HL-60/S4 (cell line): Measurements from ENCODE around the gene GRIA3.
"Not testable (repeated sequence)": the region's sequence is repeated elsewhere in the genome, so short reads cannot be mapped to it uniquely, and the experiment has no call there.

Experiments
- in situ Hi-C: fragments of 300-500 bp; cut with MboI; formaldehyde crosslinking; loops from 2 replicates; pipeline ENCODE4 v1.14.3; 2022; ENCODE audit warnings: low sequenced_read_pairs

GRIA3 gene

GRCh38 chrX:123271902-123272301 is 87.8 kb downstream of the GRIA3 start:
- in situ Hi-C loops: no loop called here

DNA sequence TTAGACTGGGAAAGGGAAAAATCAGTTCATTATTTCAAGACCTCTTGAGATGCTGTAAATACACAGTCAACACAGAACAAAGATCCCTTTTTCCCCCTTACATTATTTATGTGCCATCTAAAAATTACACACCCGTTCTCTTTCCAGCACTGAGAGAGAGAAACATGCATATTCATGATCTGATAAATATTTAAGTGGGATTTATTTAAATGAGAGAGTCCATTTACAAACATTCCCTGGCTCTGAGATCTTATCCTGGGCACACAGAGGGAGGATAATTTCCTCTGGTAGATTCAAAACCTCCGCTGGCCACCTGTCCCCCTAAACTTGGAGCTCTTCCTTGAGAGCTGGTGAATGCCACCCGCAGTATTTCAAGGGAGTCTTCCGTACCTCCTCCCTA is 88.6 kb downstream of the GRIA3 start:
- in situ Hi-C loops: no loop called here

DNA sequence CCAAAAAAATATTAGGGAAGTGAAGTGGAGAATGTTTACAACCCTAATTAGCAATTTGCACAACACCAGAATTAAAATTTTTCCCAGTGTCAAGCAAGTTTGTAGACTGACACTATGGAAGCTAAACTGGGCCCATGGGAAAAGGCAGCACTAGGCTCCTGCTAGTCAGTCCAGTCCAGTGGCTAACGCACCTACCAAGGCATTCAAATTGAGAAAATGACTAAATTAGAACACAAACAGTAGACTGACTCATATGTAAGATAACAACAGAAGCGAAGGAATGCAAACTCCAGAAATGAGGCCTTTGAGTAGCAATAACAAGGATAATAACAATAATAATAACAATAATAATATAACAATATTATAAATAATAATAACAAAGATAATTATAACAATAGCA is 90.7 kb downstream of the GRIA3 start:
- in situ Hi-C loops: no loop called here

- in situ Hi-C loops: no loop called here
These were observed 93.3 kb downstream of the GRIA3 start for GRCh38 chrX:123277347-123277746.

DNA sequence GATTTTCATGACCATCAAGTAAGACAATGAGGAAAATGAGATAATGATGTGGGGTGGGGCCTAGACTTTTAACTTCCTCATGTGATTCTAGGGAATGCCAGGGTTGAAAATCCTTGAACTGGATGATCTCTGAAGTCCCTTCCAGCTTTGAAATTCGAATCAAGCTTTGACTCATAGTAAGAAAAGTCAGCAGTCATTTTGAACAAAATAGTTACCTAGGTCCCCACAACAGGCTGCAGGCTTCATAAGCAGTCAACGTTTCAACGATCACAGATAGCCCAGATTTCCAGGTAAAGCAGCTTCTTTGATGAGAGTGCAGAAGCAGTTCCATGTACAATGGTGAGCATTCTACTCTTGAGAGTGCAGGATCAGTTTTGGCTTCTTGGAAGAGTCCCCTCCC is 93.7 kb downstream of the GRIA3 start:
- in situ Hi-C loops: no loop called here

- in situ Hi-C loops: no loop called here
These were observed 98.2 kb downstream of the GRIA3 start for GRCh38 chrX:123282241-123282640.

DNA sequence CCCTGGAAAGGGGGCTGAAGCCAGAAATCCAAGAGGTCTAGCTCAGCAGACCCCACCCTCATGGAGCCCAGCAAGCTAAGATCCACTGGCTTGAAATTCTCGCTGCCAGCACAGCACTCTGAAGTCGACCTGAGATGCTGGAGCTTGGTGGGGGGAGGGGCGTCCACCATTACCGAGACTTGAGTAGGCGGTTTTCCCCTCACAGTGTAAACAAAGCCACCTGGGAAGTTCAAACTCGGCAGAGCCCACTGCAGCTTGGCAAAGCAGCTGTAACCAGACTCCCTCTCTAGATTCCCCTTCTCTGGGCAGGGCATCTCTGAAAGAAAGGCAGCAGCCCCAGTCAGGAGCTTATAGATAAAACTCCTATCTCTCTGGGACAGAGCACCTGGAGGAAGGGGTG is 99.3 kb downstream of the GRIA3 start:
- in situ Hi-C loops: not testable (repeated sequence)

DNA sequence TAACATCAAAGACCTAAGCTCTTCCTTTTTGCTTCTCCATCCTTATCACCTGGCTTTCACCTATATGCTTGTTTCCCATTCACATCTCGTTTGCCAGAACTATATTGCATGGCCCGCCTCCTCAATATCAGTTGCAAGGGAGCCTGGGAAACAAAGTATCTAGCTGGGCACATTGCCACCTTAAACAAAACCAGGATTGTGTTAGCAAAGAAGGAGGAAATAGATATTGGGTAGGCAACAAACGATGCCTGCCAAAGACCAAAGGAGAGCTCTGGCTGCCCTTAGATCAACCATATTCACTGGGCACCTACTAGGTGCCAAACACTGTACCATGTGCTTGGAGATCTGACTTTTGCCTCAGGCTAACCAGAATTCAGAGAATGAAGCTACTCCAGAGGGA is 107.5 kb downstream of the GRIA3 start:
- in situ Hi-C loops: no loop called here

GRCh38 chrX:123298026-123298425 is 113.9 kb downstream of the GRIA3 start:
- in situ Hi-C loops: no loop called here

DNA sequence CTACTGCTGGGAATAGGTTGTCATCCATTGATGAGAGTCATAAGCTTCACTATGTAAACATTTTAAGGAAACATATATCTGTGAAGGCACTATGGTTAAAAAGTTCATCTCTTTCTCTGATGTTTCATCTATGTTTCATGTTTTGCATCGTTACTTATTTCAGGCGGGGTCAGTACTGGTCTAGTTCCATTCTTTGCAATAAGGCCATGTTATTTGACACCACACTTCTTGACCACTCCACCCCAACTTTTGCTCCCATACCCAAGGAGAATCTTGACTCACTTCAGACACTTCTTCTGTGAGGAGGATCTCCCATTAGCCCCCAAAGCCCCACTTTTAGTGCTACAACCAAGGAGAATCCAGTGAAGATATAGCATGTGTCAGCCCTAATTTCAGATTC is 119.4 kb downstream of the GRIA3 start:
- in situ Hi-C loops: no loop called here

DNA sequence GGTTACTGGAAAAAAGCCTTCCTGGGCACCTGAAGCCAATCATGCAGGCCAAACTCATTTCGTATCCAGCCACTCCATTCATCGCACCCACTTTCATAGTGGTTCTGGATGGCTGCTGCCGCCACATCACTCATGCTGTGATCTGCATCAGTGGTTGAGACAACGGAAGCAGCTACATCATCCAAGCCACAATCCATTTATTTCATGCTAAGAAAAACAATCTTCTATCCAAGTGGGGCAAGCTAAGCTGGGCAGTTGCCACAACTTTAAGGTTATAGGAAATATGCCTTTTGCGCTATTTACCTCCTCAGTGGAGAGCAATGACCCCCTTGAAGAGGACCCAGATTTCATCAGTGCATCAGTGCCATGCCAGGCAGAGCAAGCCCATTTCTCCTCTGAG is 124.6 kb downstream of the GRIA3 start:
- in situ Hi-C loops: no loop called here

GRCh38 chrX:123310112-123310511 is 126.0 kb downstream of the GRIA3 start:
- in situ Hi-C loops: no loop called here

- in situ Hi-C loops: no loop called here
These were observed 127.4 kb downstream of the GRIA3 start for GRCh38 chrX:123311486-123311885.

DNA sequence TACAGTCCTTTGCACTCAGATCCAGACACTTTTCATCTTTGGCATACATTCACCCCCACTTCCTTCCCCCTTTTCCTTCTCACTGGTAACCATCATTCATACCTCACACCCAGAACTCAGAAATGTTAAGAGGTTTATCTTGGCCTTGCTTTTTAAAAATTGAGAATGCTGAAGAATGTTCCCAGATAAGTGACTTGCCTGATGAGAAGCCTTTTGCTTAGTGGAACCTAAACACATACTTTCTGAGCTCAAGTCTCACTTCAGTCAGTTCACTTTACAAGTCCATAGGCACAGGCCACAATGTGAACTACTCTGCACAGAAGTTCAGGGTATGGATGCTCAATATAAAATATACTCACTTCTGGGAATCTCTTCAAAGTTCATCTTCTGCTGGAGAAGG is 129.4 kb downstream of the GRIA3 start:
- in situ Hi-C loops: no loop called here

DNA sequence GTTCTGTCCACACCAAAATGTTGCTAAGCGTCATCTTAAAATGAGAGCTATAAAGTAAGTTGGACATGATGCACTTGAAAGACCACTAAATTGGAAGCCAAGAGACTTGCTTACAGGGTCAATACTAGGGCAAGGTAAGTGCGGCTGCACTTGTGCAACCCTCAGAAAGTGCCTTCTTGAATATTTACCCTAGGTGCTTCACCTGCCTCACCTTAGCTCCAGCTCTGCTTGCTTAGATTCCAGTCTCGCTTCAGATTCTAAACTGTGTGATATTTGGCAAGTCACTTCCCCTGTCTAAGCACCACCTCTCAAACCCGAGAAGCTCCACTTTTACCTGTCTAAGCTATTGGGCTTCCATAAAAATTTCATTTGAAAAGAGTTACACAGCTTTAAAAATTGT is 136.5 kb downstream of the GRIA3 start:
- in situ Hi-C loops: no loop called here

DNA sequence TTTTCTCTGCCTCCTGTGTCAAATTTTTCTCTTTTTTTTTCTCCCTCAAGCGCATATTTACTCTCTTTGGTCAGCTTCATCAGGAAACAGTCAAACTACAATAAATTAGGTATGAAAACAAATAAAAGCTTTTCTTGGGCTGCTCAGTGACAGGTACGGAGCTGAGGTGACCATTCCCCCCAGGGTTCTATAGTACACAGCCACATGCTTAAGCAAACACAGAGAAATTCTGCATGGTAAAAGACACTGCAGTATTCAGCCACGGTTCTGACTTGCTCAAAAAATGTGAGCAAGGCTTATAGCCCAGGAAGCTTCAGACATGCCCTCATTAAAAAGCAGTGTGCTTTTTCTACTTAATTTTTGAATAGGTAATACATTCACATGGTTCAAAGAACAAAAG is 138.5 kb downstream of the GRIA3 start:
- in situ Hi-C loops: no loop called here

GRCh38 chrX:123324625-123325024 is 140.5 kb downstream of the GRIA3 start:
- in situ Hi-C loops: no loop called here

DNA sequence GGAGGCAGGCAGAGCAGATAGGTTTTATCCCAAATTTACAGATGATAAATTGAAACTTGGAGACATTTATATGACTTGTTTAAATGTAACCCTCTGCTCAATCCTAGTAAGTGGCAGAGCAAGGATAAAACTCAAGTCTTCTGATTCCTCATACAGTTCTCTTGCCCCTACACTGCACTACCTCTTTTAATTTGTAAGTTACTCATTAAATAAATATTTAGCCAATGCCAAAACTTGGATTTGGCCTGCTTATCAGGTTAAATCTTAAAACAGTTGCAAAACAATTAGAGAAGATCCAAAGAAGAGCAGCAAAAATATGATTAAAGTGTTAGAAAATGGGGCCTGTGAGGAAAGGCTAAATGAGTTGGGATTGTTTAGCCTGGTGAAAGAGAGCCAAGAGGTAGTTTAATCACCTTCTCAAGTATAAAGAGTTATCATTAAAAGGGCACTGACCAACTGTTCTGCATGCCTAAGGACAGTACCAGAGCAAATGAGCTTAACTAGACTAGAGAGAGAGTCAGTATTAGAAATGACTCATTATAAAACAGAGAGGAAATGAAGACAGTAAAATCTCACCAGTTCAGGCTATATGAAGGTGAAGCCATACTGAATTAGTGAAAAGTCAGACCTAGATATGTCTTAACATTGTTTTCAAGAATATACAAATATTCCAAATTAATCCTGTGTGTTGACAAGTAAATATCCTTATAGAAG is 146.3 kb downstream of the GRIA3 start:
- in situ Hi-C loops: no loop called here

DNA sequence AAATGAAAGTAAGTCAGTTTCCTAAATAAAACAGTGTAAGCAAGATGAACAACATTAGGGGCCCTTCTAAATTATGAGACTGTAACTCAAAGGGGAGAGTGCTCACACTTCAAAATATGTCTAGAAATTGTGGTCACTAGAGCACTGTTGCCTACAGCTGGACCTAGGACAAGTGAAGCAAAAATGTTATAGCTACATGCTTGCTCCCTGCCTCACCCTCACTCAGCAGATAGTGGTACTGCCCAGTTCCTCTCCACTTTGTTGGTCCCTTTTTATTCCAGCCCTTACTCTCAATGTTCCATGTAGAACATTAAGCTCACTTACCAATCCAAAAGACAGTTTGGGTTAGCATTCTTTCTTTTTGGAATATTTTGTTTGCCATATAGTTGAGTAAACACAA is 147.3 kb downstream of the GRIA3 start:
- in situ Hi-C loops: no loop called here

- in situ Hi-C loops: no loop called here
These were observed 147.8 kb downstream of the GRIA3 start for GRCh38 chrX:123331859-123332258.

GRCh38 chrX:123336666-123337065 is 152.6 kb downstream of the GRIA3 start:
- in situ Hi-C loops: no loop called here

- in situ Hi-C loops: no loop called here
These were observed 154.0 kb downstream of the GRIA3 start for GRCh38 chrX:123337886-123338639.
